Cardiac fibroblast (primary cell): ENCODE results near the gene OTX2.

Source experiments
- DNase-seq, 2 donors: peaks; one replicate each; pipeline versions ENCODE4 v3.0.0 to v3.0.0-alpha.2; 2010; ENCODE audit warnings: low read depth in 2 of 2
- H3K4me3 ChIP-seq, 2 donors: replicated peaks in 1 of 2; 1 replicate in 1 of 2; 2 replicates in 1 of 2; pipeline ENCODE4 v1.5.1; 2011; ENCODE audit warnings: low read depth in 2 of 2, low read length in 2 of 2, mild to moderate bottlenecking in 2 of 2, moderate library complexity in 1 of 2
- TF ChIP-seq, protein P1 (sequence below): IDR thresholded peaks from one replicate; pipeline ENCODE4 v1.5.1; 2011; ENCODE audit warnings: low read depth, mild to moderate bottlenecking, low read length, inconsistent platforms

The OTX2 gene

DNA sequence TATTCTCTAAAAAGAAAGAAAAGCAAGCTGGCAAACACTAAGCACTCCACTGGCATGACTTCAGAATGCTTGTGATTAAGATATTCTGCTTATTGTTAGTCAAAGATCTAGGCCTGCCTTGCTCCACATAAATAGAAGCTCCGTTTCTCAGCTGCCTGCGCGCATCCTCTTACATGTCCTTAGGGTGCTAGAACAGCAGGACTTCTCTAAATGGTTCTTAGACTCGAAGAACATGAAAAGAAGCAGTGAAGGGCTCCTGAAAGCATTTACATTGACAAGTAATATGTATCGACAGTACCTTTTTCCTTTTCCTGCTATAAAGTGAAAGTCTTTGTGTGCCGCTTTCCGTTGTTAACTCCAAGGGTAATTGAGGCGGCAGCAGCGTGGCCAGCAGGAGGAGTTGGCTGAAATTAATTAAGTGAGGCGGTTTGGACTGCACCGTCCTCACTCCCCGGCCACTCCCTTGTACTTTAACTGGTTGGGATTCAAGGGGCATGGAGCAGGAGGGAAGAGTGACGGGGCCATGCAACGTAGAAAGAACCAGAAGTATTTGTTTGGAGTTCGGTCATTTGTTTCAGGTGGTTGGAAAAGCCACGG is 34.2 kb upstream of the OTX2 start:
- TF ChIP-seq, protein P1, sequence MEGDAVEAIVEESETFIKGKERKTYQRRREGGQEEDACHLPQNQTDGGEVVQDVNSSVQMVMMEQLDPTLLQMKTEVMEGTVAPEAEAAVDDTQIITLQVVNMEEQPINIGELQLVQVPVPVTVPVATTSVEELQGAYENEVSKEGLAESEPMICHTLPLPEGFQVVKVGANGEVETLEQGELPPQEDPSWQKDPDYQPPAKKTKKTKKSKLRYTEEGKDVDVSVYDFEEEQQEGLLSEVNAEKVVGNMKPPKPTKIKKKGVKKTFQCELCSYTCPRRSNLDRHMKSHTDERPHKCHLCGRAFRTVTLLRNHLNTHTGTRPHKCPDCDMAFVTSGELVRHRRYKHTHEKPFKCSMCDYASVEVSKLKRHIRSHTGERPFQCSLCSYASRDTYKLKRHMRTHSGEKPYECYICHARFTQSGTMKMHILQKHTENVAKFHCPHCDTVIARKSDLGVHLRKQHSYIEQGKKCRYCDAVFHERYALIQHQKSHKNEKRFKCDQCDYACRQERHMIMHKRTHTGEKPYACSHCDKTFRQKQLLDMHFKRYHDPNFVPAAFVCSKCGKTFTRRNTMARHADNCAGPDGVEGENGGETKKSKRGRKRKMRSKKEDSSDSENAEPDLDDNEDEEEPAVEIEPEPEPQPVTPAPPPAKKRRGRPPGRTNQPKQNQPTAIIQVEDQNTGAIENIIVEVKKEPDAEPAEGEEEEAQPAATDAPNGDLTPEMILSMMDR: no peak
- DNase-seq: no peak
- no peak overlapping the region for H3K4me3 ChIP-seq

DNA sequence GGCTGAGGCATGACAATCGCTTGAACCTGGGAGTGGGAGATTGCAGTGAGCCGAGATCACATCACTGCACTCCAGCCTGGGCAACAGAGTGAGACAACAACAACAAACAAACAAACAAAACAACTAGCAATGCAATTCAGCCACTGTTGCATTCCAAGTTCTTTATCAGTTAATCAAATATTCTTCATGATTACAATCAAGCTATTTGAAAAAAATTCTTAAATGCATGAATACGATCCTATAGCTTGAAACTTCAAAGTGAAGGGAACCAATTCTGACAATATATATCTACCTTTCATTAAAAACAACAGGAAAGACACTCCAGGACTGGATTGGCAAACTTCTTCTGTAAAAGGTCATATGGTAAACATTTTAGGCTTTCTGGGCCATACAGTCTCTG is 31.3 kb upstream of the OTX2 start:
- no peak for DNase-seq
- H3K4me3 ChIP-seq: no peak overlapping the region
- TF ChIP-seq, protein P1: no peak

DNA sequence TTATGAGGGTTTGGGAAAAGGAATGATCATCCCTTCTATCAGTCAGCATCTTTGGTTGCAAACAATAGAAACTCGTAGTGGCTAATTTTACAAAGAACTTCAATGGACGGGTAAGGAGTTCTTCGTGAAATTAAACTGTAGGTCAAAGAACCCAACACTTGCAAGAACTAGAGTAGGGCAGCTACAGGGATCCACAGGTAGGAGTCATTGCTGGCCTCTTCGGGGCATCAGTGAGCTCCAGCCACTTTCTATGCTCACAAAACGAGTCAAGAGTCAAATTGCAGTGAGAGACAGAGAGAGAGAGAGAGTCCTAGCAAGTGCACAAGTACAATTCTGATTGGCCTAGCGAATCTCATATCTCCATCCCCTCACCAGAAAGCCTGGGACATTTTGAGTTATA is 29.9 kb upstream of the OTX2 start:
- DNase-seq: no peak
- TF ChIP-seq, protein P1: no peak
- H3K4me3 ChIP-seq: no peak overlapping the region

DNA sequence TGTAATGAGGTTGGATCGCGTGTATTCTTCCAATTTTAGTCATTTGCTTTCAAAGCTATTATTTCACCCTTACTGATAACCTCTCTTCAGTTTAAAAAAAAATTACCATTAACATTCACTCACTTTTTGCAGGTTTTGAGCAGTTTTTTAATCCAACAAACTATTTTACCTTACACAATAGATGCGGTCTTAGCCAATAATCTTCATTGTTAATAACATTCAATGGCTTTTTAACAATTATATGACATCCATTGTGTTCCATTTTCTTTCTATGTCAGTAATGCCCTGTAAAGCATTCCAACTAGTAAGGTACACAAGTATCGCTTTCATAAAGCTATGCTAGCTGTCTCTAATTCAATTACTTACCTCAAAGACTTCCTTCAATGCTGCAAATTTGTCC is 18.9 kb upstream of the OTX2 start:
- TF ChIP-seq, protein P1: no peak
- H3K4me3 ChIP-seq: no peak overlapping the region

DNA sequence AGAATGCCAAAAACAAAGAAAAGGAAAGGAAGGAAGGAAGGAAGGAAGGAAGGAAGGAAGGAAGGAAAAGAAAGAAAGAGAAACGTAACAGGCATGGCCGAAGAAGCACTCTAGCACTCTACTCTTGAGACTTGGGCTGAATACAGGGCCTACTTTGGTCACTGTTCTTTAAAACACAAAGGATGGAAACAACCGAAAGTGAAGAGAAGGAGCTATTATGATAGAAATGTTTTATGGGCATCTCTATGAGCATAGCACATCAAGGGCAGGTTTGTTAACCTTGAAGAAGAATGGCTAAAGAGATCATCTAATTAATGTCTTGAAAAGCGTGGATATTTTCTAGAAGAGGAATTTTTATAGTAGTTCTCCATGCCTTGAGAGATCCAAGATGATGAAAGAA is 15.9 kb upstream of the OTX2 start:
- no peak for DNase-seq
- TF ChIP-seq, protein P1: no peak
- no peak overlapping the region for H3K4me3 ChIP-seq

More for the DNA sequence above, 18.9 kb upstream of the OTX2 start:
- no peak for DNase-seq

DNA sequence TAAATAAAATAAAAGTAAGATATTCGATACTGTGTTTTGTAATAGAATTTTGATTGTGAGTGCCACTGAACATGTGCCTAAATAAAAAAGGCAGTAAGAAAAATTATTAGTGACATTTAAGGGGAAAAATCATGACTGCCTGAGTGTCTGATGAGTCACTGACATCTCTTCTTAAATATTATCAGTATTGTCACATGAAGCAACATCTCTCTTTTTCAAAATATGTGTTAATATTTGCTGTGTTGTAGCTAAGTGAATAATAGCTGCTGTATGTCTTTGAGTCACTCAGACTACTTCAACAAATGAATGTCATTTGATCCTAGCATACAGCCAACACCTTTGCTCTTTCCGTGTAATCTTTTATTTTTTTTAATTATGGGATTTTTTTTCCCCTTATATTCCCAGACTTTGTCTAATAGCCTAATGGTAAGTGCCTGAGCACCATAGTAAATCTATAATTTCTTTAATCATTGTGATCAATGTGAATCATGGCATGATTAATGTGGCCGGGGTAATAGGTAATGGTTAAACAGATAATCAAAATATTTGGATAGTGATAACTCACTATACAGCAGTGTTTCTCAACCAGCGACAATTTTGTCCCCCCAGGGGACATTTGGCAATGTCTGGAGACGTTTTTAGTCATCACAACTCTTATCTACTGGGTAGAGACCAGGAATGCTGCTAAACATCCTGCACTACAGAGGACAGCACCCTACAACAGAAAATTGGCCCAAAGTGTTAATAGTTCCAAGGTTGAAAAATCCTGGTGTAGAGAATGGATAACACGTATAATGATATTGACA is 11.7 kb upstream of the OTX2 start:
- TF ChIP-seq, protein P1: no peak
- no peak overlapping the region for H3K4me3 ChIP-seq
- DNase-seq: no peak
